Hypothalamus (tissue), 51 donors: ENCODE results near the gene ARHGAP5.
"Not testable (repeated sequence)": the region's sequence is repeated elsewhere in the genome, so short reads cannot be mapped to it uniquely, and the experiment has no call there.

ENCODE experiments used
- DNase-seq, 51 donors: peaks; one replicate each; lab custom pipeline; 2025; lab: John Stamatoyannopoulos, UW

The ARHGAP5 gene

DNA sequence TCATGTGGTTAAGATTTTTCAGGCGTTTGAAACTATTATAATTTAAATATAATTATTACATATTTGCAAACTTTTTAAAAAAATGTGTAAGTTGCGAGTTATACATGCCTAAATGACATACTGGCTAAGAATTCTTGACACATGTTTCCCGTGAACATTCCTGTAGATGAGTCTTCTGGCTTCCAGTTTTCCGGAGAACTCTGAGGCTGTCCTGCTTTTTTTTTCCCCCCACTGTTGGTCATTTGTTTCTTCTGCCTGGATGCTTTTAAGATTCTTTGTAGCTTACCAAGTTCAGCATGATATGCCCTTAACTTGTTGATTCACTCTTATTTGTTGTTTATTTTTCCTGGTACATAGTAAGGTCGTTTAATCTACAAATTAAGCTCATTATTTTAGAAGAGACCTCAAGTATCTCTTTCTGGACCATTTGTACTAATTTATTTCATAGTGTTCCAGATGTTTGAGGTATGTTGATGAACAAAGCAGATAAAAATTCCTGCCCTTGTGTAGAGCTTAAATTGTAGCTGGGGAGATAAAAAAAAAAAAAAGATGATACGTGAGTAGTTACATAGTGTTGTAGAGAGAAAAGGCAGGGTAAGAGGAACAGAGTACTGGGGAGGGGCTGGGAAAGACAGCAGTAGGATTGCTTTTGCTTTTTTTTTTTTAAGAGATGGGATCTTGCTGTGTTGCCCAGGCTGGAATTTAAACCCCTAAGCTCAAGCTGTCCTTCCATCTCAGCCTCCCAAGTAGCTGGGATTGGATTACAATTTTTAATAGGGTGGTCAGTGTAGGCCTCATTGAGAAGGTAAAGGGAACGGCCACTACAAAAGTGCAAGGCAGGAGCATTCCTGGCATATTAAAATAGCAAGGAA is 32.8 kb downstream of the ARHGAP5 start:
- DNase-seq = no peak

DNA sequence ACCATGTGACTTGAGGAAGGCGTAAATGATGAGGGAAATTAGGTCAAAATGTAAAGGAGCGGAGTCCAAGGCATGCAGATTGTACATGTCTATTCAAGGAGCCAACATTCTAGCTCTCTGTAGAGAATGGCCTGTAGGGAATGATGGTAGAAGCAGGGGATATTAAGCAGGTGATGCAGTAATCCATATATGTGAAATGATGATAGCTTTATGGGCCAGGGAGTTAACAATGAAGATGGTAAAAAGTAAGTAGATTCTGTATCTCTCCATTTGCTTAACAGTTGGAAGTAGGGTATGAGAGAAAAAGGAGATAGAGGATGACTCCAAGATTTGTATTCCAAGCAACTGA is 33.4 kb downstream of the ARHGAP5 start:
- no peak for DNase-seq

DNA sequence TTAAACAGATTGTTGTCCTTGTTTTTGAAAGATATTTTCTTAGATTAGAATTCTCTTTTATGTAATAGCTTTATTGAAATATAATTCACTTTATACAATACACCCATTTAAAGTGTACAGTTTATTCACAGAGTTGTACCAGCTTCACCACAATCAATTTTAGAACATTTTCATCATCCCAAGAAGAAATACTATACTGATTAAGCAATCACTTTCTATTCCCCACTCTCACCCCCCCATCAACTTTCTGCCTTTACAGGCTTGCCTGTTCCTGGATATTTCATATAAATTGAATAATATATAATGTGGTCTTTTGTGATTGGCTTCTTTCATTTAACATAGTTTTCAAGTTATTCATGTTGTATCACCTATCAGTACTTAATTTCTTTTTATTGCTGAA is 44.4 kb downstream of the ARHGAP5 start:
- DNase-seq = no peak

DNA sequence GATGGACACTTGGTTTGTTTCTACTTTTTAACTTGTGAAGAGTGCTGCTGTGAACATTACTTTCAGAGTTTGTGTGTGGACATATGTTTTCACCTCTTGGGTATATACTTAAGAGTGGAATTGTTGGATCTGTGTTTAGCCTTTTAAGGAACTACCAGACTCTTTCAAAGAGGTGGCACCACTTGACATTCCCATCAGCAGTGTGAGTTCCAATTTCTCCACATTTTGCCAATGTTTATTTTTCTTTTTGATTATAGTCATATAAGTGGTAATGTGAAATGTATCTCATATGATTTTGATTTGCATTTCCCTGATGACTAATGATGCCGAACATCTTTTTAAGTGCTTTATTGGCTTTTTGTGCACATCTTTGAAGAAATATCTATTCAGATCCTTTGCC is 44.8 kb downstream of the ARHGAP5 start:
- DNase-seq = no peak

DNA sequence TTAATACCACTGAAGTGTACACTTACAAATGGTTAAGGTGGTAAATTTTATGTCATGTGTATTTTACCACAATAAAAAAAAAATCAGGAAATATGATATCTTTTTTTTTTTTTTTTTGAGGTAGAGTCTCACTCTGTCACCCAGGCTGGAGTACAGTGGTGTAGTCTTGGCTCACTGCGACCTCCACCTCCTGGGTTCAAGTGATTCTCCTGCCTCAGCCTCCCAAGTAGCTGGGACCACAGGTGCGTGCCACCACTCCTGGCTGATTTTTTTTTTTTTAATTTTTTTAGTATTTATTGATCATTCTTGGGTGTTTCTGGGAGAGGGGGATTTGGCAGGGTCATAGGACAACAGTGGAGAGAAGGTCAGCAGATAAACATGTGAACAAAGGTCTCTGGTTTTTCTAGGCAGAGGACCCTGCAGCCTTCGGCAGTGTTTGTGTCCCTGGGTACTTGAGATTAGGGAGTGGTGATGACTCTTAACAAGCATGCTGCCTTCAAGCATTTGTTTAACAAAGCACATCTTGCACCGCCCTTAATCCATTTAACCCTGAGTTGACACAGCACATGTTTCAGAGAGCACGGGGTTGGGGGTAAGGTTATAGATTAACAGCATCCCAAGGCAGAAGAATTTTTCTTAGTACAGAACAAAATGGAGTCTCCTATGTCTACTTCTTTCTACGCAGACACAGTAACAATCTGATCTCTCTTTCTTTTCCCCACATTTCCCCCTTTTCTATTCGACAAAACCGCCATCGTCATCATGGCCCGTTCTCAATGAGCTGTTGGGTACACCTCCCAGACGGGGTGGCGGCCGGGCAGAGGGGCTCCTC is 50.0 kb downstream of the ARHGAP5 start:
- not testable (repeated sequence) for DNase-seq

DNA sequence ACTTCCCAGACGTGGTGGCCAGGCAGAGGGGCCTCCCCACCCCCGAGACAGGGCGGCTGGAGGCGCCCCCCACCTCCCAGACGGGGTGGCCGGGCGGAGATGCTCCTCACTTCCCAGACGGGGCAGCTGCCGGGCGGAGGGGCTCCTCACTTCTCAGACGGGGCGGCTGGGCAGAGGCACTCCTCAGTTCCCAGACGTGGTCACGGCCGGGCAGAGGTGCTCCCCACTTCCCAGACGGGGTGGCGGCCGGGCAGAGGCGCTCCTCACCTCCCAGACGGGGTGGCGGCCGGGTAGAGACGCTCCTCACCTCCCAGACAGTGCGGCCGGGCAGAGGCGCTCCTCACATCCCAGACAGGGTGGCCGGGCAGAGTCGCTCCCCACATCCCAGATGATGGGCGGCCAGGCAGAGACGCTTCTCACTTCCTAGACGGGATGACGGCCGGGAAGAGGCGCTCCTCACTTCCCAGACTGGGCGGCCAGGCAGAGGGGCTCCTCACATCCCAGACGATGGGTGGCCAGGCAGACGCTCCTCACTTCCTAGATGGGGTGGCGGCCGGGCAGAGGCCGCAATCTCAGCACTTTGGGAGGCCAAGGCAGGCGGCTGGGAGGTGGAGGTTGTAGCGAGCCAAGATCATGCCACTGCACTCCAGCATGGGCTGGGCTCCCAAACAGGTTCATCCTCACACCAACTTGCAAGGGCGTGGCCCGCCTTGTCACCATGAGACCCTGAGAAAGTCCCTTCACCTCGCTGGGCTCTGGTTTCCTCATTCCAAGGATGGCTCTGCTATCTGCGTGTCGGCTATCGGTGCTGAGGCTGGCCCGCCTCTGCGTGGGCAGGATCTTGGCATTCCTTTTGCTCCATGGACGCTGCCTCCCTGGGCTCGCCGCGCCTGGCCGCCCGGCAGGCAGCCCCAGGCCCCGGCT is 50.9 kb downstream of the ARHGAP5 start:
- DNase-seq = not testable (repeated sequence)

DNA sequence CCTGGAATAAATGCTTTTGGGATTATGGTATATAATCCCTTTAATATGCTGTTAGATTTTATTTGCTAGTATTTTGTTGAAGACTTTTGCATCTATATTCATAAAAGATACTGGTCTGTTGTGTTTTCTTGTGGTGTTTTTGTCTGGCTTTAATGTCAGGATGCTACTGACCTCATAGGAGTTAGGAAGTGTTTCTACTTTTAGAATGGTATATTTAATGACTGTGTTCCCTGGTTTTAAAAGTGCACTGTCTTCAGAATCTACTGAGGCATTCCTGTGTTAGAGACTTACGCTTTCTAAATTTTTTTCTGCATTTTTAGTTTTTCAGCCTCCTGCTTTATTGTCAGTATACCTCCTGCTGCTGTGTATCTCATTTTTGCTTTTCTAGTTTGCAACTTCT is 51.6 kb downstream of the ARHGAP5 start:
- DNase-seq = no peak

DNA sequence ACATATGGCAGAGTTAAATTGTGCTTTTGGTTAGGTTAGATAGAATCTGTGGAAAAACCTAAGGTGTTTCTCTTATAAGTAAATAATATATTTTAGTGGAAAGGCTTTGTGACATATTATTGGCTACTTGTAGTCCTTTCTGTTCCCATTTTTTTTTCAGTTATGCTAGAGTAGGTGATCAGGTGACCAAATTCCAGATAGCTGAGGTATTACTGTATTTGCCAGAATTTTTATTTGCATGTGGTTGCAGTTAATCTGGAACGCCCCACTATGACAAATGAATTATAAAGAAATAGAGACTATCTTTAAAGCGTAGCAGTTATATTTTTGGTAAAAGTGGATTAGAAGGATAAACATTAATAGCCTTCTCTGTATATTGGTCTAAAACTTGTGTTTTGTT is 52.0 kb downstream of the ARHGAP5 start:
- DNase-seq = no peak

DNA sequence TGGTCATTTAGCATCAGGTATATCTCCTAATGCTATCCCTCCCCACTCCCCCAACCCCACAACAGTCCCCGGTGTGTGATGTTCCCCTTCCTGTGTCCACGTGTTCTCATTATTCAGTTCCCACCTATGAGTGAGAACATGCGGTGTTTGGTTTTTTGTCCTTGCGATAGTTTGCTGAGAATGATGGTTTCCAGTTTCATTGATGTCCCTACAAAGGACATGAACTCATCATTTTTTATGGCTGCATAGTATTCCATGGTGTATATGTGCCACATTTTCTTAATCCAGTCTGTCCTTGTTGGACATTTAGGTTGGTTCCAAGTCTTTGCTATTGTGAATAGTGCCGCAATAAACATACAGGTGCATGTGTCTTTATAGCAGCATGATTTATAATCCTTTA is 54.6 kb downstream of the ARHGAP5 start:
- DNase-seq = not testable (repeated sequence)

DNA sequence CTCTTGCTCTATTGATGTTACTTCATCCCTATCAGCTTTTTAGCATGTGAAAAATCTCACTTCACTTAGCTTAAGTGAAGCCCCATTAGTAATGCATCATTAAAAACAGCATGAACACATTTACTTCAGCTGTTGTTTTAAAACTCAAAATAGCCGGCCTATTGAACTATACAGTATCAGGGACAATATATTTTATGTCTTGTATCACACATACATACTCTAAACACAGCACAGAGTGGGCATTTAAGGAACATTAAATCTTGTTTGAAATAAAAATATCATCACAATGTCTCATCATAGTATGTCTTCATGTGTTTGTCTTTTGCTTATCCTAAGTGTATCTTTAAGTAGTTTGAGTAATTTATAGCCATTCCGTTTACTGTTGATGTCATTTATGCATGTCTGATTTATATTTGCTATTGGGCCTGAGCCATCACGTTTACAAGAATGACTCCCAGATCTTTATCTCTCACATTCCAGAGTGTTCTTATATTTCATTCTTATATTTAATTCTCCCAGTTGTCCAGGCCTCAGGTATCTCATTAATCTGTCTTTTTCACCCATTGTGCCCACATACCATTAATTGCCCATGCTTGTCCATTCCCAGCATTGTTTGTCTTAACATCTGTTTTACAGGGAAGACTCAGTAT is 57.5 kb downstream of the ARHGAP5 start:
- no peak for DNase-seq

DNA sequence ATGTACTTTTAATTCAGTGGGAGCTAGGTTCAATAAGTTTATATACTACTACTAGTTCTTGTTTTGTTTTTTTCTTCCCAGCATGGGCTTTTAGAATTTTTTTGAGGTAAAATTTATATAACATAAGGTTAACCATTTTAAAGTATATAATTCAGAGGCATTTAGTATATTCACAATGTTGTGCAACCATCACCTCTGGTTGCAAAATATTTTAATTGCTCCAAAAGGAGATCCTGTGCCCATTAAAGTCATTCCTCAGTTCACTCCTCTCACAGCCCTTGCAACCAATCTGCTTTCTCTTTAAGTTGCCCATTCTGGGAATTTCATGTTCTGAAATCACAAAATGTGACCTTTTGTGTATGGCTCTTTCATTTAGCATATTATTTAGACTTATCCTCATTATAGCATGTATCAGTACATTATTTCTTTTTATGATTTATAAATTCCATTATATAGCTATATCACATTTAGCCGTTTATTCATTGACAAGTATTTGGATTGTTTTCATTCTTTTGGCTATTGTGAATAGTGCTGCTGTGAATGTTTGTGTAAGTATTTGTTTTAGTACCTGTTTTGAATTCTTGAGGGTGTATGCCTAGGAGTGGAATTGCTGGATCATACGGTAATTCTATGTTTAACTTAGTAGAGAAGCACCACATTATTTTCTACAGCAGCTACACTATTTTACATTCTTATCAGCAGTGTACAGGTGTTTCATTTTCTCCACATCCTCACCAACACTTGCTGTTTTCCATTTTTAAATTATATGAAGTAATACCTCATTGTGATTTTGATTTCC is 59.1 kb downstream of the ARHGAP5 start:
- no peak for DNase-seq

DNA sequence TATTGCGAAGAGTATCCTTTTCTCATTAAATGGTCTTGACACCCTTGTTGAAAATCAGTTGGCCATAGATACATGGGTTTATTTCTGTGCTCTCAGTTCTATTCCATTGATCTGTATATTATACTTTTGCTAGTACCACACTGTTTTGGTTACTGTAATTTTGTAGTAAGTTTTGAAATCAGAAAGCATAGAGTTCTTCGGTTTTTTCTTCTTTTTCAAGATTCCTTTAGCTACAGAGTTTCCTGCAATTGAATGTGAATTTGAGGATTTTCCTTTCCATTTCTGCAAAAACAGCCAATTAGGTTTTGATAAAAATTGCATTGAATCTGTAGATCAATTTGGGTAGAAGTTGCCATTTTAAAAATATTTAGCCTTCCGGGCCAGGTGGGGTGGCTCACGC is 60.2 kb downstream of the ARHGAP5 start:
- no peak for DNase-seq

DNA sequence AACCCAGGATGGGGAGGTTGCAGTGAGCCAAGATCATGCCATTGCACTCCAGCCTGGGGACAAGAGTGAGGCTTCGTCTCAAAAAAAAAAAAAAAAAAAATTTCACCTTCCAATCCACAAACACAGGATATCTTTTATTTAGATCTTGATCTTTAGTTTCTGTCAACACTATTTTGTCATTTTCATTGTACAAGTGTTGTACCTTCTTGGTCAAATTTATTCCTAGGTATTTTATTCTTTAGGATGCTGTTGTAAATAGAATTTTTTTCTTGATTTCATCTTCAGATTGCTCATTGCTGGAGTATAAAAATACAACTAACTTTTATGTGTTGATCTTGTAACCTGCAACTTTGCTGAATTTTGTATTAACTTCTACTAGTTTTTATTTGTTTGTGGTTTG is 60.8 kb downstream of the ARHGAP5 start:
- DNase-seq = no peak

DNA sequence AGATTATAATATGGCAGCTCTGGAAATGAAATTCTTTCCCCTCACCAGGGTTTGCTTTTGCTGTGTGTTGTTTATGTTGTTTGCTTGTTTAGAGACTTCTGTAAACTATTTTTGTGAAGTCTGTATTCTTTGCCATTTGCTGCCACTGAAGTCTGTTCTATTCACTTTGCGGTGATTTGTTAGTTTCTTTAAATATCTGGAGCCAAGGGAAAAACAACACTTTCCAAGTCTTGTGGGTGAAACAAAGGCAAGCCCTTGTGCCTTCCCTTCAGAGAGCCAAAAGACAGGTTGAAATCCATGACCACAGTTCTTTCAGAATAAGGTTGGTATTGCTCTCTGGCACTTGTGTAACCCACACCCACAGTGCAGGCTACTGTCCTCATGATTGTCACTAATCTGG is 65.2 kb downstream of the ARHGAP5 start:
- peak in 1 of 51 donors; percentile 3 for DNase-seq

DNA sequence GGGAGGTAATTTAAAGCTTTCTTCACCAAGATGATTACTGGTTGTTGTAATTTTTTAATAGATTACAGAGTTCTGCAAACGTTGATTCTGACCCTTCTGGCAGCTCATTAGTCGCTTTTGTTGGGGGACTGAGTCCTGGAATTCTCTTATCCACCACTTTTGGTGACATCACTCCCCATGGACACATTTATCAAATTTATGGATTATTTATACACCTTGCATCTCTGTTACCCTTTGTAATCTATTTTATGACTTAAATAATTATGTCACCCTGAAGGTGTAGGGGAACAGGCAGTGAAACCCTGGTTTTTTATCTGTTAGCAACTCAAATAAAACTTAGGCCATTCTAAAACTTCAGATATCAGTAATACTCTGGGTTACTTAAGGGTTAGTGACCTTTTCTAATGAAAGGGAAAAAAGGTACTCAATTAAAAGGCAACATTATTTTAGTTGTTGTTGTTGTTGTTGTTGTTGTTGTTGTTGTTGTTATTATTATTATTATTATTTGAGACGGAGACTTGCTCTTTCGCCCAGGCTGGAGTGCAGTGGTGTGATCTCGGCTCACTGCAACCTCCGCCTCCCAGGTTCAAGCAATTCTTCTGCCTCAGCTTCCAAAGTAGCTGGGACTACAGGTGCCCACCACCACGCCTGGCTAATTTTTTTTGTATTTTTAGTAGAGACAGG is 65.8 kb downstream of the ARHGAP5 start:
- DNase-seq = no peak

DNA sequence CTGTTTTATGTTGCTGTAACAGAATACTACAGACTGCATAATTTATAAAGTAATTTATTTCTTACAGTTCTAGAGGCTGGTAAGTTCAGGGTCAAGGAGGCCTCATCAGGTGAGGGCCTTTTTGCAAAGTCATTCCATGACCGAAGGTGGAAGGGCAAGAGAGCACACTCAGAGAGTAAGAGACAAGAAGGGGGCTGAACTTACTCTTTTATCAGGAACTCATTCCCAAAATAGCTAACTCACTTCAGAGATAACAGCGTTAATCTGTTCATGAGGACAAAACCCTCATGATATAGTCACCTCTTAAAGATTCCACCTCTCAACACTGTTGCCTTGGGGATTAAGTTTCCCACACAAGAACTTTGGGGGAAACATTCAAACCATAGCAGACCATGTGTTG is 73.3 kb downstream of the ARHGAP5 start:
- DNase-seq = no peak

DNA sequence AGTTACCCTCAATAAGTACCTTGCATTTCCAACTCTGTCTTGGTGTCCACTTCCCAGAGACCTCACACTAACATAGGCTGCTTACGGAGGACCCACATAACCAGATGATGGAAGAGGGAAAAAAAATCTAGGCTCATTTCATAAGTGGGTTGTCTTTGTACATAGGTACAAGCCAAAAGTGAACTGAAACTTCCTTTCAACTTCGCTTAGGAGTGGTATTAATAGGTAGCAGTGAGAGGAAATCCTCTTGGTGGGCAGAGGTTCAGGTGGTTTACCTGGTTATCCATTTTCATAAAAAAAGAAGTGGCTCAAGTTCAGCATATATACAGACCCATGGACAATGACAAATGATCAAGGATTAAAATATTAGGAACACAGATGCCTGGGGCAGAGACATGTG is 88.9 kb downstream of the ARHGAP5 start:
- DNase-seq = no peak

DNA sequence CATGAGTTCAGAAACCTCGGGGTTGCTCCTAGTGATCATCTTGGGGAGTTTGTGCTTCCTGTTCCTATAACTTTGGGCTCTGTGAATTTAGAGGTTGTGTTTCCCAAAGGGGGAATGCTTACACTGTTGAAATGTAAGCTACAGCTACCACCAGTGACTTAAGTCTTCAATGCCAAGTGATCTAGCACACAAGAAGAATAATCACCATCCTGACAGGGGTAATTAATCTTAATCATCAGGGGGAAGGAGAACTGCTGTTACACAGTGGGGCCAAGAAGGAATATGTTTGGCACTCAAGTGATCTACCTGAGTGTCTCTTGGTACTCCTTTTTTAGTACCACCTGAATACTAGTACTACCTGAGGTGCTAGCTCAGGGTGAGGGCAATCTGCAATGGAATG is 89.8 kb downstream of the ARHGAP5 start:
- DNase-seq = no peak

DNA sequence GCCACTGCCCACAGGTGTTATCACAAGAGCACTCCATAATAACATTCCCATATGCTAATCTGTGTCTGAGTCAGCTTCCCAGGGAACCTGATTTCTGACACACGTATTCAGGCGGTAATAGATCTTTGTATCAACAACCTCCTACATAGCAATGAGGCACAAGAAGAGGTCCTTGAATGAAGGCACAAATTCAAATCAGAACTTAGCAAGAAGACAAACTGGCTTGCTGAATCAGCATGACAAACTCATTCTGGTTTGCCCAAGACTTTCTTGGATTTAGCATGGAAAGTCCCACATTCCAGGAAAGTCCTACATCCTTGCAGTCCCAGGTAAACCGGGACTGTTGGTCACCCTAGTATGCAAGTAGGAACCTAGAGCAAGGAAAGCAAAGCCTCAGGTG is 90.8 kb downstream of the ARHGAP5 start:
- DNase-seq = no peak
